C4-2B (cell line): ENCODE data around the gene SPATA45.

ENCODE experiments used
- CTCF ChIP-seq: fragments of 450-650 bp; conservative IDR thresholded peaks from 2 replicates; pipeline ENCODE4 v1.5.1; 2017; ENCODE audit warnings: mild to moderate bottlenecking
- ZFX ChIP-seq: fragments of 450-650 bp; IDR thresholded peaks from 2 replicates; pipeline ENCODE4 v1.6.1; 2017

GRCh38 chr1:212816567-212817278 is 30.7 kb downstream of the SPATA45 start:
- TF ChIP-seq CTCF (no peak), ZFX (no peak)
